Superior temporal gyrus (tissue), 1 donor: ENCODE data around the gene DTX2.
"Not testable (repeated sequence)": the region's sequence is repeated elsewhere in the genome, so short reads cannot be mapped to it uniquely, and the experiment has no call there.

ENCODE experiments used
- DNase-seq: peaks from one replicate; pipeline ENCODE4 v3.0.0-alpha.2; 2016; ENCODE audit errors: extremely low spot score

DTX2 gene

GRCh38 chr7:76461464-76462101 lies at the start of gene DTX2:
DTX2 (plus strand) TSS chr7:76461709; CDS start chr7:76480510, 18,801 bp downstream.
- not testable (repeated sequence) for DNase-seq

DNA sequence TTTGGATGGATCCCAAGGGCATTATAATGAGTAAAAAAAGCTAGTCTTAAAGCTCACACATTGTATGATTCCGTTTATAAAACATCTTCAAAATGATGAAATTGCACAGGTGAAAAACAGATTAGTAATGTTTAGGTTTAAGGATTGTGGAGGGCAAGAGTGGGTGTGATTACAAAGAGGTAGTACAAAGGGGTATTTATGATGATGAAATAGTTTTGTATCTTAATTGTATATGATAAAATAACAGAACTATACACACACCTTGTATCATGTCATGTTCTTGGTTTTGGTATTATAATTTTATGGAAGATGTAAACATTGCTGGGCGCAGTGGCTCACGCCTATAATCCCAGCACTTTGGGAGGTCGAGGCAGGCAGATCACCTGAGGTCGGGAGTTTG lies 49.3 kb upstream of the DTX2 start:
- DNase-seq: no peak

DNA sequence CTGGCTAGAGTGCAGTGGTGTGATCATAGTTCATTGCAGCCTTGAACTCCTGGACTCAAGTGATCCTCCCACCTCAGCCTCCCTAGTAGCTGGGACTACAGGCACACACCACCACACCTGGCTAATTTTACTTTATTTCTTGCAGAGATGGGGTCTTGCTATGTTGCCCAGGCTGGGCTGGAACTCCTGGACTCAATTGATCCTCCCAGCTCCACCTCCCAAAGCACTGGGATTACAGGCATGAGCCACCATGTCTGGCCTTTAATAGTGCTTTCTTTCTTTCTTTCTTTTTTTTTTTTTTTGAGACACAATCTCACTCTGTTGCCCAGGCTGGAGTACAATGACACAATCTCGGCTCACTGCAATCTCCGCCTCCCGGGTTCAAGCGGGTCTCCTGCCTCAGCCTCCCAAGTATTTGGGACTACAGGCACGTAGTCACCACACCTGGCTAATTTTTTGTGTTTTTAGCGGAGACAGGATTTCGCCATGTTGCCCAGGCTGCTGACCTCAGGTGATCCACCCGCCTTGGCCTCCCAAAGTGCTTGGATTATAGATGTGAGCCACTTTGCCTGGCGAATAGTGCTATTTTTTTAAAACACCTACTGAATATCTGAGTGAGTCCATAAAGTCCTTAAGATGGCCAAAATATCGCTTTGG lies 43.7 kb upstream of the DTX2 start:
- not testable (repeated sequence) for DNase-seq

DNA sequence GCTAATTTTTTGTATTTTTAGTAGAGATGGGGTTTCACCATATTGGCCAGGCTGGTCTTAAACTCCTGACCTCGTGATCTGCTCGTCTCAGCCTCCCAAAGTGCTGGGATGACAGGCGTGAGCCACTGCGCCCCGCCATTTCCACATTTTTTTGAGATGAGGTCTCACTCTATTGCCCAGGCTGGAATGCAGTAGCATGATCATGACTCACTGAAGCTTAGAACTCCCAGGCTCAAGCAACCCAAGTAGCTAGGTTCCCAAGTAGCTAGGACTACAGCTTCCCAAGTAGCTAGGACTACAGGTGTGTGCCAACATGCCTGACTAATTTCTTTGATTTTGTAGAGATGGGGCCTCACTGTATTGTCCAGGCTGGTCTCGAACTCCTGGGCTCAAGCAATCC lies 40.4 kb upstream of the DTX2 start:
- DNase-seq: not testable (repeated sequence)

DNA sequence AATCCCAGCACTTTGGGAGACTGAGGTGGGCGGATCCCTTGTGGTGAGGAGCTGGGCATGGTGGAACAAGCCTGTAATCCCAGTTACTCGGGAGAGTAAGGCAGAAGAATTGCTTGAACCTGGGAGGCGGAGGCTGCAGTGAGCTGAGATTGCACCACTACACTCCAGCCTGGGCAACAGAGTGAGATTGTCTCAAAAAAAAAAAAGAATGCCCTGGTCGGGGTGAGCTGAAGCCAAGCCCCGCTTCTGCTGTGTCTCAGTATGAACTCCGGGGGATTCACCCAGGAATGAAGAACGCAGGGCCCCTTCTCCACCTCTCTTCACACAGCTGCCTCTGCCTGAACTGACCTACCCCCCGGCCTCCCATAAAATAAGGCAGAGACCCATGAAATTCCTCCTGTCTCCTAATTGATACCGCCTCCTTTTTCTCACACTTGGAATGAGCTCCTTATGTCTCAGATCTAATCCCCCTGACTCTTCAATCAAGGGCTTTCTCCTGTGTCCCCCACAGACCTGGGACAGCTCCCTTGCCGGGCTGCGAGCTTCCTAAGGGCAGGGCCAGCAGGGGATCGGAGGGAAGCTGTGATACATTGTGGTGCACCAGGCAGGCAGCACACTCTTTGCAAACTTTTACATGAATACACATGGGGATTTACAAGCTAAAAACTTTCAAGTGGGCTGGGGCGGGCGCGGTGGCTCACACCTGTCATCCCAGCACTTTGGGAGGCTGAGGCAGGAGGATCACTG lies 37.7 kb upstream of the DTX2 start:
- no peak for DNase-seq

DNA sequence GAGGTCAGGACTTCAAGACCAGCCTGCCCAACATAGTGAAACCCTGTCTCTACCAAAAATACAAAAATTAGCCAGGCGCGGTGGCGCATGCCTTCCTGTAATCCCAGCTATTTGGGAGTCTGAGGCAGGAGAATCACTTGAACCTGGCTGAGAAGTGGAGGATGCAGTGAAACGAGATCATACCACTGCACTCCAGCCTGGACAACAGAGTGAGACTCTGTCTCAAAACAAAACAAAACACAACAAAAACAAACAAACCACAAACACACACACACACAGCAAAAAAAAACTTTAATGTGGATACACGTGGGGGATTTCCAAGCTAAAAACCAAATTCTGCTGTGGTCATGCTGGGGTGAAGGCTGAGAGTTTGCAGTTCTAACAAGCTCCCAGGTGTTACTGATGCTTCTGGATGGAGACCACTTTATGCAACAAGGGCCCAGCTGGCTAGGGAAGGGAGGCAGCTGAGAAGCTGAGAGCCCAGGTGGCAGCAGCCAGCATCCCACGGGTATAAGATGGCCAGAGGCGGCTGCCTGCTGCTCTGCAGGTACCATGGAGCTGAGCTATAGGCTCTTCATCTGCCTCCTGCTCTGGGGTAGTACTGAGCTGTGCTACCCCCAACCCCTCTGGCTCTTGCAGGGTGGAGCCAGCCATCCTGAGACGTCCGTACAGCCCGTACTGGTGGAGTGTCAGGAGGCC lies 36.9 kb upstream of the DTX2 start, which contains the start of gene ZP3:
TSS of gene ZP3 (plus strand) at position 538 of the 699 bp plus-strand sequence. CDS start at position 553, 15 bp downstream.
- DNase-seq: no peak

DNA sequence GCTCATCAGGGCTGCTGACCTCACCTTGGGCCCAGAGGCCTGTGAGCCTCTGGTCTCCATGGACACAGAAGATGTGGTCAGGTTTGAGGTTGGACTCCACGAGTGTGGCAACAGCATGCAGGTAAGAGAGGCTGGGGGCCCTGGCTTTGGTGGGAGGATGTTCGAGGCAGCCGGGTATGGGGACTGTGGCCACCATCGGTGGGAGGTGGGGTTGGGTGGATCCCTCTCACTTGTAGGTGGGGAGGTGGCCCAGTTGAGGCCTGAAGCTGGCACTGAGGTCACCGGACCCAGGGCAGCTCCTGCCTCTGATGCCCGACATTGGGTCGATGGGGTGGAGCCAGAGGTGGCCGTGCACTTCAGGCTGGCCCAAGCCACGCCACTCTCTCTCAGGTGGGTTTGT lies 36.4 kb upstream of the DTX2 start:
- no peak for DNase-seq

DNA sequence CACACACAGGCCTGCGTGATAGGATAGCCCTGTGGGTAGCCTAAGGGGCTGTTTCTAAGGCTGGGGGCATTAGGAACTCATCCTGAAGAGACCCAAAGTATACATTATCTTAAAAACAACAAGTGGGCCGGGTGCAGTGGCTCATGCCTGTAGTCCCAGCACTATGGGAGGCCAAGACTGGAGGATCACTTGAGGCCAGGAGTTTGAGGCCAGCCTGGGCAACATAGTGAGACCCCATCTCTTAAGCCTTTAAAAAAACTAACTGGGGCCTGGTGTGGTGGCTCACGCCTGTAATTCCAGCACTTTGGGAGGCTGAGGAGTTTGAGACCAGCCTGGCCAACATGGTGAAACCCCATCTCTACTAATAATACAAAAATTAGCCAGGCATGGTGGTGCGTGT lies 36.0 kb upstream of the DTX2 start:
- DNase-seq: not testable (repeated sequence)

DNA sequence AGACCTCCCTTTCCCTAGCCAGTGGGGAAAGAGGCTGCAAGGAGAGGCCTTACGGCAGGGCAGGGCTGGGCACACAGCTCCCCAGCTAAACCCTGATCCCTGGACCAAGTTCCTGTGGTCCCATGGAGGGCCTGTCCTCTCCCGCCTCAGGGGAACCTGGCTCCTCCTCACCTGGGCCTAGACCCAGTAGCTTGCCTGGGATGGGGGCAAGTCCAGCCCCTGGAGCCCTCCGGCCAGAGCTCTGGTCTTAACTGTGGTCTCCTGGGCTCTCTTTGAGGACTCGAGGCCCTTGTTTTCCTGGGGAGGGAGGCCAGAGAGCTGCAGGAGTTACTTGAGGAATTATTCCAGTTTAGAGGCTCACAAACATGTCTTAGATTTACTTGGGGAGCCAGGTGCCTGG lies 35.3 kb upstream of the DTX2 start:
- DNase-seq: no peak

DNA sequence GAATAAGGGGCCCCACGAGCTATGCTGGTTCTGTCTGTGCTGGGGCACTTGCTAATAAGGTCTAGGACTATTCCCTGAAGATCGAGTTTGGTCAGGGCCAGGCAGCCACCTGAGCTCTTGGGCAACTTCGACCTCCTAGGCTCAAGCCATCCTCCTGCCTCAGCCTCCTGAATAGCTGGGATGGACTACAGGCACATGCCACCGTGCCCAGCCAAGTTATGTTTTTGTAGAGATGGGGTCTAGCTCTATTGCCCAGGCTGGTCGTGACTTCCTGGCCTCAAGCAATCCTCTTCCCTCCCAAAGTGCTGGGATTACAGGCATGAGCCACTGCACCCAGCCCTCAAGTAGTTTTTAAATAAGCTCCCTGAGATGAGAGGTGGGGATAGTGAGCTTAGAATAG lies 33.9 kb upstream of the DTX2 start:
- DNase-seq: no peak

DNA sequence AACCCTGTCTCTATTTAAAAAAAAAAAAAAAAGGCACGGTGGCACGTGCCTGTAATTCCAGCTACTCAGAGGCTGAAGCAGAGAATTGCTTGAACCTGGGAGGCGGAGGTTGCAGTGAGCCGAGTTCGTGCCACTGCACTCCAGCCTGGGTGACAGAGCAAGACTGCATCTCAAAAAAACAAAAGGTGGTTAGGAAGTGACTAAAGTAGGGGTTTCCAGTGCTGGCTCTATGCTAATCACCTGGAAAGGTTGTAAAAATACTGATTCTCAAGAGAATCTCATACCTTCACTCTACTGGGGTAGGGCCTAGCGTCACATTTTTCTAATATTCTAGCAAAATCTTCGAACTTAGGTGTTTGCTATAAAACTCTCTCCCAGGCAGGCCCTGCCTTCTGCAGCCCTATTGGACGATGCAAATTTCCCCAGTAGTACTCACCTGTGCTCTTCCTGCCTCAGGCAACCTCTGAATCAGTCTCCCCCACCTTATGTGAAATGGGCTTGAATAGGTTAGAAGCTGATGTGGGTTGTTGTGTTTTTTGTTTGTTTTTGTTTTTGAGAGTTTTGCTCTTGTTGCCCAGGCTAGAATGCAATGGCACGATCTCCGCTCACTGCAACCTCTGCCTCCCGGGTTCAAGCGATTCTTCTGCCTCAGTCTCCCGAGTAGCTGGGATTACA lies 33.2 kb upstream of the DTX2 start:
- DNase-seq: no peak

GRCh38 chr7:76428868-76429805 lies 32.4 kb upstream of the DTX2 start:
- no peak for DNase-seq

- DNase-seq: no peak
These were observed 31.3 kb upstream of the DTX2 start for GRCh38 chr7:76430211-76430610.

- no peak for DNase-seq
These were observed 30.7 kb upstream of the DTX2 start for GRCh38 chr7:76430836-76431235.

DNA sequence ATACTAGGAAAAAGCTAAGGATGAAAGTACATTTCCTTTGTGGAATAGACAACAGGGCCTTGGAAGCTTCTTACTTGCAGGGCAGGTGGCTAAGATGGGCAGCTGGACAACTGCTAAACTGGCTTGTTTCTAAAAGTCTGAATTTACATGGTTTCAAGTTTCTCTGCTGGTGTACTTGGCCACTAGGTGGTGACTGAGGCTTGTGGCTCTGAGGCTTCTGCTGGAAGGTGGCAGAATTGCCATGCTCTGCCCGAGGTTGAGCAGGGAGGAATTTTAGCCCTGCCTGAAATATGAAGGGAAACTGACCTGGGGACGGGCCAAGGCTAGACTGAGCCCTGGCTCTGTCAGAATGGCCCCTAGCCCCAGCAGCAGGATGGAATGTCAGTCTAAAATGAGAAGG lies 23.6 kb upstream of the DTX2 start:
- DNase-seq: peak; percentile 72

- DNase-seq: not testable (repeated sequence)
These were observed 22.2 kb upstream of the DTX2 start for GRCh38 chr7:76439120-76439888.

- DNase-seq: not testable (repeated sequence)
These were observed 21.1 kb upstream of the DTX2 start for GRCh38 chr7:76440404-76440803.

DNA sequence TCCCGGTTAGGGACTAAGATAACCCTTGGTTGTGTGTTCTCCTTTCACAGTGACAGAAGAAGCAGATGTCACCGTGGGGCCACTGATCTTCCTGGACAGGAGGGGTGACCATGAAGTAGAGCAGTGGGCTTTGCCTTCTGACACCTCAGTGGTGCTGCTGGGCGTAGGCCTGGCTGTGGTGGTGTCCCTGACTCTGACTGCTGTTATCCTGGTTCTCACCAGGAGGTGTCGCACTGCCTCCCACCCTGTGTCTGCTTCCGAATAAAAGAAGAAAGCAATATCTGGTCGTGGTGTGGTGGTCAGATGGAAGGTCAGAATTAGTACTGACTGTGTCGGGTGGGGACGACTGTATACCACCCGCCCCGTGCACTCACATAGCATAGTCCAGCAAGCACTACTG lies 19.7 kb upstream of the DTX2 start:
- not testable (repeated sequence) for DNase-seq

DNA sequence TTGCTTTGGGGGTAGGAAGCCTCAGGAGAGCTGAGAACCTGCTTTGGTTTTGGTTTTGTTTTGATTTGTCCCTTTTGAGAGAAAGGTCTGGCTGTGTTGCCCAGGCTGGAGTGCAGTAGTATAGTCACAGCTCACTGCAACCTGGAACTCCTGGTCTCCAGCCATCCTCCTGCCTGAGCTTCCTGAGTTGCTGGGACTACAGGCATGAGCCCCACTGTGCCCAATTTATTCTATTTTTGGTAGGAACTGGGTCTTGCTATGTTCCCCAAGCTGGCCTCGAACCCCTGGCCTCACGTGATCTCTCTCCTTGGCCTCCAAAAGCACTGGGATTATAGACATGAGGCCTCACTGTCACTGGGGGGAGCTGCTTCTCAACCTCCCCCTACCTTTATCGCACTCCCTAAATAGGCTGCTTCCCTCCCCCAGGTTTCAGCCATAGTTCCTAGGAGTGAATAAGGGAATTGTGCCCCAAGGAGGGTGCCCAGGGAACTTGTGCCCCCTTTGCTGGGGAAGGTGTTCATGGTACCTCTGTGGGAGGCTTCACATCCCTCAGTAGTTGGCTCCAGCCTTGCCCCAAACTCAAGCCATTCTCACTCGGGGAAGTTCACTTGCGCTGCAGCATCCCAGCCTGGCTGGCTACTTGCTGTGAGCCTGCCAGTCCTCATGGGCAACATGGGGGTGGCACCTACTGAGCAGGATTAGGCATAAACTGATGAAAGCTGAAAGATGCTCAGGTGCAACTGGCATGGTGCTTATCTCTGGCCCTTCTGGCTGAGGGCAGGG lies 18.7 kb upstream of the DTX2 start:
- DNase-seq: not testable (repeated sequence)
